Stimulated activated CD4-positive, alpha-beta T cell treated with anti-CD3 and anti-CD28 coated beads, Interleukin-1b, Interleukin-23, amount 100 ng/mL, for 24 hours (primary cell): Measurements from ENCODE around the gene PATJ.

ENCODE experiments used
- DNase-seq, 4 experiments: peaks; one replicate each; pipeline ENCODE4 v3.0.0-alpha.2; 2020; ENCODE audit warnings: low read depth in 4 of 4, low spot score in 1 of 4

Gene PATJ

DNA sequence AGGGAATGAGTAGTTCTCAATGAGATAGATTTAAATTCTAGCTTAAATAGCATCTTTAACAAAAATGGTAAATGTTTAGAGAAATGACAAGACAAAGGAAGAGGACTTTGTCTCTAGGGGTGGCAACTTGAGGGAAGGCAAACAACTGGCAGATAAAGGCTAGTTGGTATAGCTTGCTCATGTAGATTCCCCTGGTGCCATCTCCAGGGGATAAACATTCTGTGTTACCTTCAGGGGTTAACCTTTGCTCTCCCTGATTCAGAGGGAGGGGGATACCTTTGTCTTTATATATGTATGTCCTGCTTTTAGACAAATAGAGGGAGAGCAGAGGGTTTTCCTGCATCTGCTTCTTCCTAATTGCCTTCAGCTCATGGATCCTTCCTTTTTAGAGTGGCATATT is 298.7 kb downstream of the PATJ start:
- no peak for DNase-seq

DNA sequence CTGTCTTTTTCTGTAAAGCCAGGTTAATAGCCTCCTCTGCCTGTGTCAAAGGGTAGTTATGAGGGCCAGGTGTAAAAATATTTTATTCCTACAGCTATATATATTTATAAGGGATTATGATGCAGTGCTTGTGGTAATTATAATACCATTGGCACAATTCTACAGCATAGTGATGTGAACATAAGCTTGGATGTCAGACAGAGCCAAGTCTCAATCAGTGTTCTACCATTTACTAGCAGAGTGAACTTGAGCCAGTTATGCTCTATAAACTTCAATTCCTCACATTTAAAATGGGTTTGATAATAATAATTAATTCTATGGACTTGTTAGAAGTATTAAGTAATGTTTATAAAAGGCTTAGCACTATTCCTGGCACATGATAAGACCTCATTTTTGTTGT is 300.9 kb downstream of the PATJ start:
- no peak for DNase-seq

DNA sequence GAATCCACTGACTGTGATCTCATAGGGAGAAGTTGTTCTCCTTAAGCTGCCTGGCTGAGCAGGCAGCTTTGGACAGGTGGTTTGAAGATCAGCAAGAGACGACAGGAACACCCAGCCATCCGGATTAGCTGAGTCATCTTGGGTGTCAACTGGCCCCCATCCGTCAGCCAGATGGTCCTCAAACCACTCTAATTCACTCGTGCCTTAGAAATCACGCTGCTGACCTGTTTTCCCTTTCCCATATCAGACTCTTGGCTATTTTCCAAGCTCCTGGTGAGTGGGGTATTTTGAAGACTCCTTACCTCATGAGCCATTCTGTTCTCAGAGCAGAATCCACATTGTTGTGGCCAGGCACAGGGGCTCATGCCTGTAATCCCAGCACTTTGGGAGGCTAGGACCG is 303.3 kb downstream of the PATJ start:
- DNase-seq: no peak

DNA sequence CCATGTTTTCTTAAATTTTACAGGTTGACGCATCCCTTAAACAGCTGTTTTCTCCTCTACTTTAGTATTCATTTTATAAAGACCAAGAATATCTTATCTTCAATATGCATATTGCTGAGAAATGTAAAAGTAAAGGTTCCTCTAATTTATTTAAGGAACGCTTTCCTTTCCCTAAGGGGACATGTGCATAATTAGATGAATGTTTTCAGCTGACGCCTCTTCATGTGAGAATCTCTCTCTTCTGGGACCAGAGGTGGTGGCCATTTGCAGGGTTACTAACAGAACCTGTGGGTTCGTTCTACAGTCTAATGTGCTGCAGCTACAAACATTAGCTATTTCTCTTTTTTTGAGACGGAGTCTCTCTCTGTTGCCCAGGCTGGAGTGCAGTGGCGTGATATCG is 304.6 kb downstream of the PATJ start:
- DNase-seq: no peak

DNA sequence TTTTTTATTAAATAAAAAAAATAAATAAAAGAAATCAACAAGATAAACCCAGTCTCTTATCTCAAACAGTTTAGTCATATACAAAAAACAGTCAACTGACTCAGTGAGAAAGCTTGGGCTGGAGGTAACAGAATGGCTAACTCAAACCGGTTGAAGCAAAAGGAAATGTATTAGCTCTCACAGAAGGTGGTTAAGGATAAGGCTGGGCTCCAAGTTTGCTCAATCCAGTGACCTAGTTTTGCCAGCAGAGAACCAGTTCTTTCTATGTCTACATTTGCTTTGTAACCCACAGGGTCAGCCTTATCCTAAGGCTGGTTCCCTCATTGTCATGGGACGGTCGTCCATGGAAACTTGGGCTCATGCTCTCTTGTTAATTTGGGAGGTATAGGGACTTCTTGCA is 307.9 kb downstream of the PATJ start:
- no peak for DNase-seq

DNA sequence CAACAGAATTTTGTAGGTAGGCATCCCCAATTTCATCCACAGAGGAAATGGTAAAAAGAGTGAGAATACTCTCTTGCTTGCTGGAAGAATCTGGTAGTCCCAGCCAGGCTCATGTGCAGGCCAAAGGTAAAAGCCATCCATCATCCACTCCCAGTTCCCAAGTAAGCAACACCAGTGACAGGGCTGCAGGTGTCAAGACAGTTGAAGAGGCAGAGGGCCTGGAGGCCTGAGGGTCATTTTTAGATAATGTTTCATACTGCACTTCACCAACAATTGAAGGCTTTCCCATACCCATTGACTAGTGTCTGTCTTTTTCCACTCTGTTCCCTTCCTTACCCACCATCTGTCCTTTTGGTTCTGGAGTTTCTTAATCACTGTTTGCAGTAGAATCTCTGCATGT is 310.7 kb downstream of the PATJ start:
- DNase-seq: no peak

DNA sequence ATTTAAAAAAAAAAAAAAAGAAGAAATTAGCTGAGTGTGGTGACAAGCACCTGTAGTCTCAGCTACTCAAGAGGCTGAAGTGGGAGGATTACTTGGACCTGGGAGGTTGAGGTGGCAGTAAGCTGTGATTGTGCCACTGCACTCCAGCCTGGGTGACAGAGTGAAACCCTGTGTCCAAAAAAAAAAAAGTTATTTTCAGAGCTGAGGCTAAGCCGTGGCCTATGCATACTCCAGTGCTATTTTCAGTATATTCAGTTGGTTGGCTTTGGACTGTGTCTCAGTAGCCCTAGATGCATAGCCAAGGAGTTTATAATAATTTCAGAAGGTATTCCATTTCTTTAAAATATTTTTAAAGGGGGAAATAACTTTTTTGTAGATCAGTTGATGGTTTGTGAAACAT is 311.9 kb downstream of the PATJ start:
- DNase-seq: no peak

DNA sequence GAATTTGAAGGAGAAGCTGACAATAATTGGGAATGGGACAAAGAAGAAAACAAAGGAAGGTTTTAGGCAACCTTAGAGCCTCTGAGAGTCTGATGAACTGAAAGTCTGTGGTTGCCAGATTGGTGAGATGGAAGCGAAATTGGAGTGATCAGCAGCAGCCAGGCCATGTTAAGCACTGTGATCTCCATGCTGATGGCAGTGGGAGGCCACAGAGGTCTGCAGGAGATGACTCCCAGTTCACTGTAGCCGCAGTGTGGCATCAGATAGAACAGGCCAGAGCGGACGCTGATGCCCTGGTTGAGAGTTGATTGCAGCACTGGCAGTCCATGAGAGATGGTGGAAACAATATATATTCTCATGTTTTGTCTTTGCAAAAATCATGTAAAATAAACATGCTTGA is 314.9 kb downstream of the PATJ start:
- no peak for DNase-seq

DNA sequence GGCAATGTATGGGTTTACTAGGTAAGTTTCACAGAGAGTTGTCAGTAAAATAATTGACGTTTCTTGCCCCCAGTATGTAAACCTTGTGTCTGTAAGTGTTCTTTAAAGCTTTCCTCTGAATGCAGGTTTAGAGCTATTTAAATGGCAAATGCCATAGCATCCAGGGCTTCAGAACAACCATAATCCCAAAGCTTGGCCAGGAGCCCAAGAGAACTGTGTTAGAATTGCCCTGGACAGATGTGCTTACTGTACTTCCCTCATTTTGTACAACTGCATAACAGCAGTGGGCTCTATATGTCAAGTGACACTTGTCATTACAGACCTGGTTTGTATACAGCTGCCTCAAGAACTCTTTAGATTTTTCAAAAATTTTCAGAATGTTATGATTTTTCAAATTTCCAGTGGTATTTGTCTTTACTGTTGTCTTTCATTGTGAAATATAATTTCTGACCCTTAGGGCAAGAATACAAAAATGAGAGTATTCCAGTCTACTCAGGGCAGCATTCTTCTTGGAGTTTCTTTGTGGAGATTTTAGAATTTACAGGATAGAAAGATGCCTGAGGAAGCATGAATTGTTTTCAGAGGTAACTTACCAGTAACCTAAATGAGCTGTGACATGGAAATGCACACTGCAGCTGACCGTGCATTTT is 315.5 kb downstream of the PATJ start:
- DNase-seq: no peak

DNA sequence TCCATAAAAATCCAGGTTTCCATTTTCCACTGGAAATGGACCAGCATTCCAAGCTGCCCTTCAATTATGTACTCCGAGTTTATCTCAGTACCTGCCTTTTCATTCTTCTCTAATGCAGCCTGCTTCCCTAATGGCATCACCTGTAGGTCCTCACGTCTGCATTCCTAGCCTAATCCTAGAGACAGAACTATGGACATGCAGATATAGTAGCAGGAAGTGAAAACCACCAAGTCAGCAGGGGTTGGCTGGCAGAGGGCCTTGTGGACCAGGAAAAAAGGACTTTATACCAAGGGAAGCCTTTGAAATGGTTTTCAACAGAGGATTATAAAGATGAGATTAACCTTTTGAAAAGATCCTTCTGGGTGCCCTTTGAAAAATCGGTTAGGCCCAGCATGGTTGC is 316.7 kb downstream of the PATJ start:
- no peak for DNase-seq

DNA sequence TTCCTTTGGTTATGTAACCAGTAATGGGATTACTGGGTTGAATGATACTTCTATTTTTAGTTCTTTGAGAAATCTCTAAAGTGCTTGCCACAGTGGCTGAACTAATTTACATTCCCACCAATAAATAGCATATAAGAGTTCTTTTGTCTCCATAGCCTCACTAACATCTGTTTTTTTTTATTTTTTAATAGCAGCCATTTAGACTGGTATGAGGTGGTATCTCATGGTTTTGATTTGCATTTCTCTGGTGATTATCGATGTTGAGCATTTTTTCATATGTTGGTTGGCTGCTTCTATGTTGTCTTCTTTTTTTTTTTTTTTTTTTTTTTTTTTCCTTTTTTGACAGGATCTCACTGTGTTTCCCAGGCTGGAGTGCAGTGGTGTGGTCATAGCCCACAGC is 319.8 kb downstream of the PATJ start:
- DNase-seq: no peak

DNA sequence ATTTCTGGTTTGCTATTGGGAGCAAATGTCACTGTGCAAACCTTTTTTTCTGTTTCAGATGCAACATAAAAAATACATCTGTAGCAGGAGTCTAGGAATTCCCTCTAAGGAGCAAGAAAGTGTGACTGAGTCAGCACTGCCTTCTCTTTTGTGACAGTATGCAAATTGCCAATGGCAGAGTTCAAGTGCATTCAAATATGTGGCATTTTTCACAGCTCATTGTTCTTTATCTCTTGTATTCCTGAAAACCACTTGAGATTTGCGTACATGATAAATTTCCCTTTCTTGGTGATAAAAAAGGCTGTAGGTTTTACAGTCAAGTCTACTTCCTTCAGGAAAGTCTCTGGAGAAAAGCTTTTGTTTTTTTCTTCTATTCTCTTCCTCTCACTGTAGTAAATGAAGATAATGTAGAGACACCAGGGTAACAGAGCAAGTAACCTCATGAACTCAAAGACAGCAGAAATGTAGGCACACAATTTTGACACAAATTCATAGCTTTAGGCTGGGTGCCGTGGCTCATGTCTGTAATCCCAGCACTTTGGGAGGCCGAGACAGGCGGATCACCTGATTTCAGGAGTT is 322.6 kb downstream of the PATJ start:
- DNase-seq: no peak

DNA sequence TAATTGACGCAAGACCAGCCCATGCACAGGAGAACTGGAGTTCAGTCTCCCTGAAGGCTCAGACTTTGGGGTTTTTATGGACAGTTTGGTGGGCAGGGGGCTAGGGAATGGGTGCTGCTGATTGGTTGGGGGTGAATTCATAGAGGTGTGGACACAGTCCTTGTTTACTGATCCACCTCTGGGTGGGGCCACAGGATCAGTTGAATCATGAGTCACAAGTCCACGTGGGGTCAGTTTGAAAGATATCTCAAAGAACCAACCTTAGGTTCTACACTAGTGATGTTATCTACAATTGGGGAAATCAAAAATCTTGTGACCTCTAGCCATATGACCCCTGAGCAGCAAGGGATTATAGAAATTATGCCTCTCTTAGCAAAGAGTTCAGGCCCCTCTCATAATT is 324.4 kb downstream of the PATJ start:
- no peak for DNase-seq

DNA sequence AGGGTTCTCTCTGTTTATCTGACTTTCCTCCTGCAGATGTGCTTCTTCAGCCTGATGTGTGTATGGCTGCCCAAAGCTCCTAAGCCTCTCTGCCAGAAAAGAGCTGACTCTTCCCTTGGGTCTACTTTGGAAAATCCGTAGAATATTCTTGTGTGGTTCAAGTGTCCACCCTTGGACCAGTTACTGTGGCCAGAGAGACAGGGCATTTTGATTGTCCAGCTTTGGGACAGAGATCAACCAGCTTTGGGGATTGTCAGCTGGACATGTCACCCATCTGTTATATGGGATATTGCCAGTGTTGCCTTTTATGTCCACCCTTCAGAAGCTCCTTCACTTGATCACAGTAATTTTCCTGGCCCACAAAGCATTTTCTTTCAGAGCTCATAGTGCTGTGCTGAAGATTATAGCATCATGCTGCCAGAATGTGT is 326.1 kb downstream of the PATJ start:
- DNase-seq: no peak

DNA sequence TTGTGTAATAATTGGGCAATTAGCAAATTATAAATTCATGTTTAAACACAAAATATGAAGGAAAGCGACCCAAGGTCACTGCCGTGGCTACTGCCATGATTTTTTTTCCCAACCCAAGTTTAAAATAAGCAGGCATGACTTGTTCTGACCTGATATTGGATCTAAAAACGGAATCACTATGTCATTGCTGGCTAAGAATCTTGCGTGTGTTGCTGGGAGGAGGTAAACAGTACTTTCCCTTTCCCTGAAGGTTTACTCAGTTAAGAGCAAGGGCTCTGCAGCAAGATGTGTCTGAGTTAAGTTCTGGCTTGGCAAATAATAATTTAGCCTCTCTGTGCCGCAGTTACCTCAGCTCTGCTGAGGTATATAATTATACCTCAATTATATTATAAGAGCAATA is 326.7 kb downstream of the PATJ start:
- DNase-seq: no peak

DNA sequence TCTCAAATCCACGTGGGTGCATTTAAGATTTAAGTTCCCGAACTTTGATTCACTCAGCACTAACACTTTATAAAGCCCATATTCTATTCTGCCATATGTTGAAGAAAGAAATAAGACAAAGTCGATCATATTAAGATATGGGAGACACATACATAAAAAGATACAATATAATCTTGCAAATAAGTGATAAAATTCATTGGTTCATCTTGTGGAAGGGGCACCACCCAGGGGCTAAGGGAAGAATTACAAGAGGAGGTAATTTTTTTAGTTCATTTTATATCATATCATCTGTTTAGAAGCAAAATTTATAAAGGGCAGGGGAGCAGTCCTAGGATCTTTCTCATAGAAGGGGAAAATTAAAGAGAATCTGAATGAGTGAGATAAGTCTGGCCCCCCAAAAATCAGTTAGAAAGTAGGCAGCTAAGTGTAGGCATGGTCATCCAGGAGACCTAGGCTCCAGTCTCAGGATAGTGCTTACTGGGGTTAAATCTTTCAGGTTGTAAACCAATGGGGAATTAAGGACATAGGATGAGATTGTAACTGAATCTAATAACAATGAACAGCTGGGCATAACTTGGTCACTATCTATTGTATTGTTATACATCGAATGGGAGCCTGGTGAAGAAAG is 328.2 kb downstream of the PATJ start:
- DNase-seq: no peak

DNA sequence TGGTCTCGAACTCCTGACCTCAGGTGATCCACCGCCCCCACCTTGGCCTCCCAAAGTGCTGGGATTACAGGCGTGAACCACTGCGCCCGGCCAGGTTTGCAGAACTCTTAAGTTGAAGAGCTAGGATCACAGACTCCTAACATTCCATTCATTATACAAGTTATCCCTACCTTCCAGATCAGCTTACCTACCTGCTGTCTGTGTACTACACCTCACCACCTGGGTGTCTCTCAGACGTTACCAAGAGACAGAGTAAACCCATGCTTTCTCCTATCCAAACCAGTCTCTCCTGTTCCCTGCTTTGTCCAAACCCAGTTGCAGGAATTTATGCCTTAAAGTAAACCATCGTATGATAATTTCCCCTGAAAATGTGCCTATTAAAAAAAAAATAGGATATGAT is 329.4 kb downstream of the PATJ start:
- DNase-seq: no peak

DNA sequence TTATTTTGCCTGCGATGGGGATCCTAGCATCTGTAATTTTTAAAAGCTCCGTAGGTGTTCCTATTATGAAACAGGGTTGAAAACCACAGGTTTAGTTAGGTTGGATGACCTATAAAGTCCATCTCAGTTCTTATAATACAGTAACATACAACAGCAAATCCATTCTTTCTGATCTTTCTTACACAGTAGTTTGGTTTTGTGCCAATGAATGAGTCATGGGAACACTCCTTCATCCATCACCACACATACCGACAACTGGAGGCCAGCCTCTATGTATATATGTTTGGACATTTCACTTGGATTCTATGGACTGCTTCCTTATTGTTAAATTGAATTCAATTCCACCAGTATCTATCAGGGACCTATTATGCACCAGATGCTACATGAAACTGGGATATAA is 334.0 kb downstream of the PATJ start:
- no peak for DNase-seq

DNA sequence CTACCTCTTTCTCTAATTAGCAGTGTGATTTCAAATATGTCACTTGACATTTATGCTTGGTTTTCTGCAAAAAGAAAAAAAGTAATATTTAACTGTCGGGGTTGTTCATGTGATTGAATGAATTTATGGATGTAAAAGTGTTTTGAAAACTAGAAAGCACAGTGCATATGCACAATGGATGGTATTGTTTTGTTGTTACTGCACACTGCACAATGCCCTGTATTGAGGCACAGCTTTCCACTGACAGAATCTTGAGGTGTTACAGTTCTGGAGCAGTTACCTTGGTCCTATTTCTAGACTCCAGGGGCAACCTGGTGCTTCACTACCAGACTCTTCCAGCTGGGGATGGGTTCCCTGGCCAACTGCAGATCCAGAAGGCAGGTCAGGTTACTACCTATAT is 335.5 kb downstream of the PATJ start:
- no peak for DNase-seq

DNA sequence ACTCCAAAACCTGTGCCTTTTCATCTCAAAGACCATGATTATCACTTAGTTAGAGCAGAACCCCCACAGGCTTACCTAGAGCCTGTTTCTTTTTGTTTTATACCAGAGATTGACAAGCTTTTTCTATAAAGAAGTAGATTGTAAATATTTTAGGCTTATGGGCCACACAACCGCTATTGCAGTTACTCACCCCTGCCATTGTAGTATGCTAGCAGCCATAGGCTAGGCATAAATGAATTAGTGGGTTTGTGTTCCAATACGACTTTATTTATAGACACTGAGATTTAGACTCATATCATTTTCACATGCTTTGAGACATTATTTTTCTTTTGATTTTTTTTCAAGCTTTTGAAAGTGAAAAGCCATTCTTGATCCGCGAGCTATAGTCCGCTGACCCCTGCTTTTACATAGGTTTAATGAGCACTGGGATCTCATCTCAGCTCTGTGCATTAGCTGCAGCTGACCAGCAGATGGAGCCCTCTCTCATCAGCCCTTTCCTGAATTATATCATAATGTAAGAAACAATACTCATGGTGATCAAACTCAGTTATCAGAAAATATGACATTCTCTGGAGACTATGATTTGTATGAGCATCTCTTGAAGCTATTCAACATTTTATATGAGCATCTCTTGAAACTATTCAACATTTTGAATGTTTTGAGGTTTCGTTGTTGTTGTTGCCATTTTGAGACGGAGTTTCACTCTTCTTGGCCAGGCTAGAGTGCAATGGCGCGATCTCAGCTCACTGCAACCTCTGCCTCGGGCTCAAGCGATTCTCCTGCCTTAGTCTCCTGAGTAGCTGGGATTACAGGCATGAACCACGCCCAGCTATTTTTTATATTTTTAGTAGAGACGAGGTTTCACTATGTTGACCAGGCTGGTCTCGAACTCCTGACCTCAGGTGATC is 340.4 kb downstream of the PATJ start:
- peak in 2 of 4 experiments; percentile 6 to 12 for DNase-seq

DNA sequence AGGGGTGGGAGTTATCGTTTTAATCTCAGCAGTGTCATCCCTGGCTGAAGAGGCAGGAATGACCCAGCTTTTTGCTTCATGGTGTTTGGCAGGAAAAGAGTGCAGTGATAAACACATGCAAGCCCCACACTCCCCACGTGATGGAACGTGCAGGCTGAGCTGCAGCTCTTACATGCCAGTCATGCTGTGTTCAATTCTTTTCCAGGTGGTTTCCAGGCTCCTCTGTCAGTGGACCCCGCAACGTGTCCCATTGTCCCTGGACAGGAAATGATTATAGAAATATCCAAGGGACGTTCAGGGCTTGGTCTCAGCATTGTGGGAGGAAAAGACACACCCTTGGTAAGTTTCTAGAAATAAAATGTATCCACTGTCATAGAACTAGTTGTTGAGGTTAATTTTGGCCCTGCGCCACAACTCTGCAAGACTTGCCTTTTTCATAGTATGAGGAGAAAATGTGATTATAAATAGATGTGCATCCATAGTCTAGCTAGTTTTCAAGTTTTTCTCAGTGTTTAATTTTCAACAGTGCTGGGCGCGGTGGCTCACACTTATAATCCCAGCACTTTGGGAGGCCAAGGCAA is 342.1 kb downstream of the PATJ start:
- DNase-seq: no peak

DNA sequence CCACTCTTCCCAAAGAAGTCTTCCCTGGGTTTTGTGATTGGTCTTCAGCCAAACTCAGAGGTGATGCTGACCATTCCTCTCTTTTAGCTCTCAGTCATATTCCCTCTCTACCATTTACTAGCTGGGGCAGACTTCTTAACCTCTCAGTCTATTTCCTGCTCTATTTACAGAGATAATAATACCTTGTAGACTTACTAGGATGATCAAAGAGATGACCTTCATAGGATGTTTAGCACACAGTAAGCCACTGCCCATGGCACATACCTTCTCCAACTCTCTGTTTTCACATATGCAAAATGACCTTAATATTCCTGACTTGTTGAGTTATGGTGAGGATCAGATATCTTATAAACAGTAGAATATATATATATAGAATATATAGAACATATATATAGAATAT is 346.2 kb downstream of the PATJ start:
- no peak for DNase-seq
